ENCODE results near the gene NR2F2. TPM values are rescaled to one million over a fixed set of nuclear protein-coding genes. Genes with fewer than 3 reads are reported as not detected.
A peak's percentile ranks its signal among the peaks of the same experiment; 100 is the strongest.

The NR2F2 gene
- total RNA-seq, 1 donor from 2014 or later: 32.1 TPM

DNA sequence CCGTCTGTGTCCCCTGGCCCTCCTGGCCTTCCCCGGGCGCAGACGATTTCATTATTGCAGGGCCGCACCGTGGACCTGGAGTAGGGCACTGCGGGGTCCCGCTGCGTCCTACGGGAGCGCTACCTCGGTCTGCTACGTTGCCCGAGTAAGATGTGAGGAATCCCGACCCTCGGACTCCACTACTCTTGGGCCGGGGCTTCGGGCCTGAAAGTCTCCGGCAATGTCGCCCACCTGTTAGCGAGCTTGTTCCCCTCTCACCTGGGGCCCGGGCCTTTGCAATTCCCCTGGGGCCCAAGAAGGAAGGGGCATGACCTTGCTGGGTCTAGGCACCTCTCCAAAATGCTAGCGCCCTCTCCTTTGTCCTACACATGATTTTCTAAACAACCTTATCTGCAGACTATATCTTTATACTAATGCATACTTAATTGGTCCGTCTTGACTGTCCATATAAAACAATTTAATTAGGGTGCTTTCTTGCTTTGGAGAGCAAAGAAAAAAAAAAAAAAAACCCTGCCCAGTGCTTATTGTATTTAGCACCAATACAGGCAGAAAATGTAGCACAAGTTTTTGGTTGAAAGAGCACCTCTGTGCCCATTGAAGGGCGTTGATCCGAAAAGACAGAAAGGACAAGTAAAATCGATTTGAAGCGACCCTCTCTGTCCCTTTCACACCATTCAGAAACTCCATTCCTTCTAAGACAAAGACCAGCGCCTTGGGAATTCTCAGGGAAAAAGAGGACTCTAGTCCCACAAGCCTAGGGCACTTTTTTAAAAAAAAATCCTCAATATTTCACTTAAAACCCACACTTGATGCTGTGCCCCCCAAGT is 7.0 kb upstream of the NR2F2 start:
- Mint-ChIP-seq H3K27me3 (ENCODE audit: insufficient read depth, low read depth) (peaks cover 3% of the 10 kb centered on the region), H3K36me3 (no peaks in the 10 kb centered on the region), H3K4me1 (peaks cover 63% of the 10 kb centered on the region), H3K4me3 (peak overlapping the region; percentile 98), H3K27ac (peak overlapping the region; percentile 97), H3K9me3 (no peaks in the 10 kb centered on the region)
- DNase-seq (ENCODE audit: low spot score): peak; percentile 86
- Histone ChIP-seq H3K4me2 (peak overlapping the region; percentile 97), H3K4me3 (peak overlapping the region; percentile 74), H3K9ac (no peak overlapping the region), H3K27me3 (peaks cover 43% of the 10 kb centered on the region), H3K9me3 (ENCODE audit: low read depth) (no peaks in the 10 kb centered on the region), H2AFZ (replicated peaks) (no peak overlapping the region), H3K79me2 (ENCODE audit: low read depth) (peaks cover 58% of the 10 kb centered on the region), H4K20me1 (ENCODE audit: low read depth) (no peaks in the 10 kb centered on the region), H3F3A (ENCODE audit: low read depth) (peaks cover 82% of the 10 kb centered on the region), H3K4me1 (peaks cover 52% of the 10 kb centered on the region), H3K36me3 (no peaks in the 10 kb centered on the region), H3K27ac (peak overlapping the region; percentile 94)
- peak; percentile 19 for TF ChIP-seq EZH2phosphoT487 (IDR thresholded peaks at IDR 0.05)
- TF ChIP-seq EZH2 (IDR thresholded peaks at IDR 0.05): no peak
- TF ChIP-seq, protein P1, sequence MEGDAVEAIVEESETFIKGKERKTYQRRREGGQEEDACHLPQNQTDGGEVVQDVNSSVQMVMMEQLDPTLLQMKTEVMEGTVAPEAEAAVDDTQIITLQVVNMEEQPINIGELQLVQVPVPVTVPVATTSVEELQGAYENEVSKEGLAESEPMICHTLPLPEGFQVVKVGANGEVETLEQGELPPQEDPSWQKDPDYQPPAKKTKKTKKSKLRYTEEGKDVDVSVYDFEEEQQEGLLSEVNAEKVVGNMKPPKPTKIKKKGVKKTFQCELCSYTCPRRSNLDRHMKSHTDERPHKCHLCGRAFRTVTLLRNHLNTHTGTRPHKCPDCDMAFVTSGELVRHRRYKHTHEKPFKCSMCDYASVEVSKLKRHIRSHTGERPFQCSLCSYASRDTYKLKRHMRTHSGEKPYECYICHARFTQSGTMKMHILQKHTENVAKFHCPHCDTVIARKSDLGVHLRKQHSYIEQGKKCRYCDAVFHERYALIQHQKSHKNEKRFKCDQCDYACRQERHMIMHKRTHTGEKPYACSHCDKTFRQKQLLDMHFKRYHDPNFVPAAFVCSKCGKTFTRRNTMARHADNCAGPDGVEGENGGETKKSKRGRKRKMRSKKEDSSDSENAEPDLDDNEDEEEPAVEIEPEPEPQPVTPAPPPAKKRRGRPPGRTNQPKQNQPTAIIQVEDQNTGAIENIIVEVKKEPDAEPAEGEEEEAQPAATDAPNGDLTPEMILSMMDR (IDR thresholded peaks at IDR 0.05): no peak

DNA sequence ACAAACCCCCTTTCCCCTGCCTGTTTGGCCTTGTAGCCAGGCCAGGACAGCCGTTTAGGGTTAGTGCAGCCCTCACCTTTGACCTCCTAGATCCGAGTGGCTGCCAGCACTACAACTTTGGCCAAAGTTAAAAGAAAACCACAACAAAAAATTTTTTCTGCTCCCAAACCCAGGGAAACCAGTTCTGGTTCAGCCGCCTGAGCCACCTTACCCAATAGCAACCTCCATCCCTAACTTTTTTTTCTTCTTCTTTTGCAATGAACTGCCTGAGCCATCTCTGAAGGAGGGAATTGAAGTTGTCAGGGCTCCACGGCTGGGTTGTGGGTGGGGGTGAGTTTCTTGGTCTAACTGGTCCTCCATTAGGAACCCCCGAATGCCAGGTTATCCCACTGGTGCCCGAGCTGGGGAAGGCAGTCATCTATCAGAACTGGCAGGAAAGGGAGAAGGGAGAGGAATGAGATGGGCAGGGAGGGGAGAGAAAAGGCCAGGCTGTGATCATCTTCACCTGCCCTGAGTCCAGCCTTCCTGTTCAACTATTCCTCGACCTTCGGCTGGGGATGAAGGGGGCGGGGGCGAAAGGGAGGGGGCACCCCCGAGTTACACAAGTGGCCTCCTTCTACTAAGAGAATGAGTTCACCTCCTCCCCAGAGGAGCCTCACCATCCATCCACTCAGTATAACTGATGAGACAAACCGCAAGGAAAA is 6.2 kb upstream of the NR2F2 start:
- Histone ChIP-seq H3K9me3 (ENCODE audit: low read depth) (no peaks in the 10 kb centered on the region), H3K36me3 (no peaks in the 10 kb centered on the region), H3K27me3 (peaks cover 43% of the 10 kb centered on the region), H3K79me2 (ENCODE audit: low read depth) (peaks cover 67% of the 10 kb centered on the region), H3F3A (ENCODE audit: low read depth) (peaks cover 88% of the 10 kb centered on the region), H3K4me3 (peak overlapping the region; percentile 74), H3K4me2 (peak overlapping the region; percentile 97), H3K27ac (peak overlapping the region; percentile 94), H4K20me1 (ENCODE audit: low read depth) (peaks cover 7% of the 10 kb centered on the region), H2AFZ (replicated peaks) (no peak overlapping the region), H3K4me1 (peaks cover 60% of the 10 kb centered on the region), H3K9ac (no peak overlapping the region)
- peaks cover 3% of the 10 kb centered on the region for H3K27me3 Mint-ChIP-seq (ENCODE audit: insufficient read depth, low read depth)
- H3K9me3 Mint-ChIP-seq: no peaks in the 10 kb centered on the region
- H3K4me1 Mint-ChIP-seq: peaks cover 66% of the 10 kb centered on the region
- TF ChIP-seq EZH2 (IDR thresholded peaks at IDR 0.05) (no peak), EZH2phosphoT487 (IDR thresholded peaks at IDR 0.05) (no peak)
- TF ChIP-seq, protein P1 (IDR thresholded peaks at IDR 0.05): no peak
- peak overlapping the region; percentile 98 for H3K4me3 Mint-ChIP-seq
- DNase-seq (ENCODE audit: low spot score): peak; percentile 61
- H3K36me3 Mint-ChIP-seq: no peaks in the 10 kb centered on the region
- H3K27ac Mint-ChIP-seq: peak overlapping the region; percentile 99

GRCh38 chr15:96324940-96325540 is 5.5 kb upstream of the NR2F2 start:
- no peak for TF ChIP-seq EZH2 (IDR thresholded peaks at IDR 0.05)
- no peak for TF ChIP-seq EZH2phosphoT487 (IDR thresholded peaks at IDR 0.05)
- TF ChIP-seq, protein P1 (IDR thresholded peaks at IDR 0.05): no peak
- Histone ChIP-seq H3K79me2 (ENCODE audit: low read depth) (peaks cover 74% of the 10 kb centered on the region), H2AFZ (replicated peaks) (no peak overlapping the region), H3K27me3 (peaks cover 43% of the 10 kb centered on the region), H3F3A (ENCODE audit: low read depth) (peaks cover 92% of the 10 kb centered on the region), H4K20me1 (ENCODE audit: low read depth) (peaks cover 7% of the 10 kb centered on the region), H3K27ac (peak overlapping the region; percentile 94), H3K9me3 (ENCODE audit: low read depth) (no peaks in the 10 kb centered on the region), H3K4me1 (peaks cover 61% of the 10 kb centered on the region), H3K4me2 (peak overlapping the region; percentile 97), H3K9ac (no peak overlapping the region), H3K36me3 (no peaks in the 10 kb centered on the region), H3K4me3 (peak overlapping the region; percentile 74)
- Mint-ChIP-seq H3K27ac (peak overlapping the region; percentile 99), H3K36me3 (no peaks in the 10 kb centered on the region), H3K9me3 (no peaks in the 10 kb centered on the region), H3K27me3 (ENCODE audit: insufficient read depth, low read depth) (peaks cover 5% of the 10 kb centered on the region), H3K4me1 (peaks cover 63% of the 10 kb centered on the region), H3K4me3 (peak overlapping the region; percentile 98)
- DNase-seq (ENCODE audit: low spot score): no peak
